GM21528 (cell line): ENCODE results near the gene C16orf74.

Experiments
- ATAC-seq: cut with Tn5 transposase; IDR thresholded peaks from one replicate; pipeline ENCODE4 v1.9.1; 2021; ENCODE audit warnings: mild to moderate bottlenecking, moderate library complexity; ENCODE audit not compliant: unreplicated experiment, low FRiP score

C16orf74 gene

DNA sequence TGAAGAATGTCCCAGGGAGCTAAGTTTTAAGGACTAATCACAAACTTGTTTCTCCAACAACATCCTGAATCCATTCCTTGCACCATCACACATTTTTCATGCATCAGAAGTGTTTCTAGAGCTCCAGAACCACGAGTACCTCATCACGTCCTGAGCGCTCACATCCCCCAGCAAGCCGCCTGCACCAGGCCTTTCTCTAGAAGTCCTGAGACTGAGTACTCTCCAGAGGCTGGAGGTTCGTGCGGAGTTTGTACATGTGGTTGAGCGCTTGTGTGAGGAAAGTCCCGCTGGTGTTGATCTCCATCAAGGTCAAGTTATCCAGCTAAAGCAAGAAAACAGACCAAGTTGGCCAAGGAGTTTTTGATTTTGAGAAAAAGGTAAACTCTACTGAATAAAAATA lies 72.9 kb downstream of the C16orf74 start:
- ATAC-seq, result no peak

DNA sequence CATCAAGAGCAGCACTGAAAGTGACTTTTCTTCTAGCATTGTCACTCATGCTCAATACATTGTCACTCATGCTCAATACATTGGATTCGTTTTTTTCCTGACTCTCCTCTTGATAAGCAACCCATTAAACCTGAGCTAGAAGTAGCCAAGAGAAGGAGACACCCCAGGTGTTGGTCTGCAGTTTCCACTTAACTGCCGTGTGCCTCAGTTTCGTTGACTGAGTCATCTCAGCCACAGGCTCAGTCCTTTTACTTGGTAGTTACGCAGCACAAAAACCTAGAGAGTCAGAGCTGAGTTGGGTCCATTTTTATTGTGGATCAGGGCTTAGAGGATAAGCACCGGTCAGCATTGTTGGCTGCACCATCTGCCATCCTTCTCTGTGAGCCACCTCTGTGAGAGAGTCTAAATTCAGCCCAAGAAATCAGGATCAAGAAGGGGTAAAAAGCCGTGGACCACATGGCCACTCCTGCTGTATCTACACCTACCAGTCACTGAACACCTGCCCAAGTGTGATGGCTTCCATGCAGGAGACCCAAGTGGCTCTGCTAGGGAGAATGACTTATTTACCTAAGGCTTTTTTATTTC lies 73.4 kb downstream of the C16orf74 start:
- ATAC-seq, result no peak

DNA sequence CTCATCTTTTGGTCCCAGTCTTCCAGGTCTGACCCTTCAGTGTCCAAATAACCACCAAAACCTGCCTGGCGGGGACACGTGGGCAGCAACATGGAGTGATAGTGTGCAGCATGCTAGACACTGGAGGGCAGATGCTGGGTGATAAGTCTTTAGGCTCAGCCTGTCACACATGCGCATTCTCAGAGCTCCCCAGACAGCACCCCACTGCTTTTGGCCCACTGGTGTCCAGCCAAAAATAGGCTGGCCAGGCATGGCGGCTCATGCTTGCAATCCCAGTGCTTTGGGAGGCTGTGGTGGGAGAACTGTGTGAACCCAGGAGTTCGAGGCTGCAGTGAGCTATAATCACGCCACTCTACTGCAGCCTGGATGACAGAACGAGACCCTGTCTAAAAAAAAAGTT lies 74.4 kb downstream of the C16orf74 start:
- no peak for ATAC-seq

DNA sequence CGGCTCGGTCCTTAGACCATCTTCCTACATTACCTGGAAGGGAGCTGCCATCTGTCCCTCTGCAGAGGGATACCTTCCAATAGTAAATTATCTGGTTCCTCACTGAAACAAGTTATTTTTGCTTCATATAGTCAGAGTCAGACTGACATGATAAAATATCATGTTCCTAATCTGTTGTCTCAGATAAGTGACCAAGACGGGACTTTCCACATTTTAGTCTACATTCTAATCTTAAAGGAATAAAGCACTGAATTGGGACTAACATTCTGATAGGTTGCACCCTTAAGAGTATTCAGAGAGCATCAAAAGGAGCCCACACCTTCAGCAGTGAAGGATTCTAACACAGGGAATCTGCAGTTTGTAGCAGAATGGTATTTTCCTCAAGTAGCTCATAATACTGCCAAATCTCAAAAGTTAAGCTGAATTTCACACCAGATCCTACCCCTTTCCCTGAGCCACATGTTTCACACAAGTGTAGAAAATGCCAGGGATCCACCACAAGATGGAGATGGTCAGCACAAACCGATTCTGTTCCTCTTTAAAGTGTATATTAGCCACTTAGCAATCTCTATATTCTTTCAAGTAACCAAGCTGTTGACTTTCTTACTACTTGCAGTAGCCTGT lies 75.5 kb downstream of the C16orf74 start:
- ATAC-seq, result no peak

DNA sequence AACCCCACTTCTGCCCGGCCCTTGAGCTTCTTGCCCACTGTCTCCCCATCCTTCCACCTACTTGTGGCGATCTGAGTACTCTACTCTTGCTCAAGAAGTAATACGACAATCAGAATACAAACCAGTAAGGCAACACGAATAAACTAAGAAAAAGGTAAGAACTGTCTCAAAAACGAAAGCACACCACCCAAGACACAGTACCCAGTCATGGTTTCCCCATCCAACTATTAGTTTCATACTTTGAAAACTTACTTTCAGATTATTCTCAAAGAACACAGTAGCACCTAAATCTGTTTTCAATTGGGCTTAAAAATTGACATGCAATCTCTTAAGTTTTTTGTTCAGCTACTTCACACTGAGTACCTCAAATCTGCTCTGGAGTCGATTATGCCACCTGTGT lies 76.1 kb downstream of the C16orf74 start:
- no peak for ATAC-seq

DNA sequence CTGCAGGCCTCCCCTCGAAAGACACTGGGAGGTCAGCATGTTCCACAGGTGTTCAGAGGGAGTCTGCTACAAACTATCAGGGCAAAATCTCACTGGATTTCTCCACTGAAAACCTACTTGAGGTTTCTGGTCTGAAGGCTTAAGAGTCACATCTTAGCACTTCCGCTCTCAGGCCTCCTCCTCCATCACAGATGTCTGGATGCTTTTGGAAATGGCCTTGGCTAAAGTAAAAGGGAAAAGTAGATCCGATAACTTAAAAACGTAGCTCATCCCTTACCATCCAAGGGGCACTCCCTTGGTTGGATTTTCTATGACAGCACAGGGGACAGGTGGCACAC lies 76.5 kb downstream of the C16orf74 start:
- no peak for ATAC-seq

DNA sequence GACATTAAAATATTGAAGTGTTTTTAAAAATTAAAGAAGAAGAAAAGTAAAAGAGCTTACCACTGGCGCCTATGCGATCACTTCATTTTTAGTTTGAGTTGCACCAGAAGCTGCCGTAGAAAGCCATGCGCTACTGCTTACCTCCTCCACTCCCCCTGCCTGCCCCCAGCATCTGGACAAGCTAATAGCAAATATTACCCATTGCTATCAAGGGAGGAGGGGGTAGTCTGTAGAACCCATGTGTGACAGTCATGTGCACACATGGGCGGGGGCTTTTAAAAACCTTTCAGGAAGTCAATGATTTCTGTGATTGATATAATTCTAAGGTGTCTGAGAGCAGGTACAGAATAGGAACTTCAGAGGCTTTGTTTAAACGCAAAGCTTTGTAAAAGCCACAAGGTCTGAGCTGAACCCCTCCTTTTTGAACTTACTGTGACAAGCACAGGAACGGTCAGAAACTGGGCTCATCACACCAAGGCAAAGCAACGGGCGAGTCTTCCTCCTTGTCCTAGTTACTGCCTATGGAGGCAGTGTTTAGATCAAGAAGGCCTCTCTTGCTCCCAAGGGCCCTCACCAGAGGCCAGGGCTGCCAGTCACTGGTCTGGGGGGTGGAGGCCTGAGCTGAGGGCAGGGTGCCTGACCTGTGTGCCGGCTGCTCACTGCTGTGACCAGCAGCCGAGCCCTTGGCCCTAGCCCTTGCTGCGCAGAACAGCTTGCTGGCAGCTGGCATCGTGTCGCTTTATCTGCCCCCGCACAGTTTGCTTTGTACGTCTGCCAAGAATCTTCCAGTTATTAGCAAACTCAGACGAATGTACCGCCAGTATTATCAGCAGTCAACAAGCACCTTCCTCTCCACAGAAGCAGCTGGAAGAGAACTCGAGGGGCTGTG lies 77.1 kb downstream of the C16orf74 start:
- no peak for ATAC-seq

DNA sequence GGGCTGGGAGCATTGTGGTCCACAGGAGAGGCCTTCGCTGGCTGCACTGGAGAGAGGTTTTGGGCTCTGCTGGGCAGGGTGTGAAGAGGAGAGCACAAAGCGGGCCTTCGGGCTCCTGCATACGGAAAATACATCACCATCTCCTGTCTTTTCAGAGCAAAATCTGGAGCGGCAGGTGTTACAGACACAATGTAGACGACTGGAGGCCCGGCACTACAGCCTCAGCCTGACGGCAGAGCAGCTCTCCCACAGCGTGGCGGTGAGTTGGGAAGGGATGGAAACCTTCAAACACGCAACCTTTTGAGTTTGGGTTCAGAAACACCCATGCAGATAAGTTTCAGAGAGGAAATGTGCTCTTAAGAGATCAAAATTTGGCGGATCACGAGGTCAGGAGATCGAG lies 80.1 kb downstream of the C16orf74 start:
- ATAC-seq, result no peak

DNA sequence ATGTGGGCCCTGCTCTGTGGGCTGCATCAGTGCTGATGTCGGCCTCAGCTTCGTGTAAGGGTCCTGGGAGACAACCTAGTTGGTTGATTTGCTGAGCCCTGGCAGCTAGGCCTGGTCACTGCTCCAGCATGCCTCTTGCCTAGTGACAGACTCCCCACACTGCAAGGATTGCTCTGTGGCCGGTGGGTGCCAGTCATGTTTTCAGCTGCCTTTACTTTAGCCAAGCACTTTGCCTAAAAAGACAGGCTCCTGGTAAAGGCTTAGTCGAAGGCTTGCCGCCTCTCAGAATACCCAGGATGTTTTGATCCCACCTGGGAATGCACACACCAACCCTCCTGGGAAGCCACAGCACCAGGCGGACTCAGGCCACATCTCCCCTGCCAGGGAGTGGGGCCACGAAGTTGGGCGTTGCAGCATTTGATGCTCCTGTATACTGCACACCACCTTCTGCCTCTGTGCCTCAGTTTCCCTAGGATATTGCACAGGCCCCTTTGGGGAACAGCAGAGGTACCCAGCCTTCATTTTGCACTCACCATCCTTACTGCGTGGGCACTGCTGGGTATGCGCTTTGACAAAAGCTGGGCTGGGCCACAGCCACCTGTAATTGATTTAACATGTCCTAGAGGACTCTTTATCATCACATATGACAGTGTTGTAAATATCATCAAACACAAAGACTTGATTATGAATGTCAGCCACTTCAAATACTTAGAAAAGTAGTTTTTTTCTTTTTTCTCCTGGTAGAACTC lies 82.0 kb downstream of the C16orf74 start:
- ATAC-seq, result no peak

DNA sequence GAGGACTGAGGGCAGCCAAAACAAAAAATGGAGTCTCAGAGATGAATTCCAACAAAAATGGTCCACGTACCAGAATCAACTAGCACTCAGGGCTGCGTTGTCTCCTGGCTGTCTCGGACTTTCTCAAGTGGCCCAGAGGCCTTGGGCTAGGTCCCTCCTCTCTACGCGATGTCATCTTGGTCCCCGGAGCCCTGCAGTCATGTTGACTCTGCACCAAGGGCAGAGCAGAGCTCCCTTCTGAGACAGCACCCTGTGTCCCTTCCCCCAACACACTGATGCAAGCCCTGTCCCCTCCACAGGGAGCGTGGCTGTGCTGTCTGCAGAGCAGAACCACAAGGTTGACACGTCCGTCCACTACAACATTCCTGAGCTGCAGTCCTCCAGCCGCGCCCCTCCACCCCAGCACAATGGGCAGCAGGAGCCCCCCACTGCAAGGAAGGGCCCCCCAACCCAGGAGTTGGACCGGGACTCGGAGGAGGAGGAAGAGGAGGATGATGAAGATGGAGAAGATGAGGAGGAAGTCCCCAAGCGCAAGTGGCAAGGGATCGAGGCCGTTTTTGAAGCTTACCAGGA lies 83.0 kb downstream of the C16orf74 start:
- ATAC-seq, result no peak

DNA sequence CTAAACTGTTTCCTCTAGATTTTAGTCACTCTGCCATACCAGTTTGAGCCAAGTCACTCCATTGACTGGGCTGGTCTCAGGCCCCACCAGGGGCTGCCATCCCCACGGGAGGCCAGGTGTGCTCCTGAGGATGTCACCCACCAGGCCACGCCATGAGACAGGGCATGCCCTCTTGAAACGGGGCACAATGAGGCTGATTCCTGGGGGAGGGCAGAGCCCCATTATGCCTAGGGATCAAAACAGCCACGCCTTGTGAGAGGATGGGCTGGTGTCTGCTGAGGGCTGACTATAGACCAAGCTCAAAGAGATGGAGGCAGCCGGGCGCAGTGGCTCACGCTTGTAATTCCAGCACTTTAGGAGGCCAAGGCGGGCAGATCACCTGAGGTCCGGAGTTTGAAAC lies 83.6 kb downstream of the C16orf74 start:
- no peak for ATAC-seq

DNA sequence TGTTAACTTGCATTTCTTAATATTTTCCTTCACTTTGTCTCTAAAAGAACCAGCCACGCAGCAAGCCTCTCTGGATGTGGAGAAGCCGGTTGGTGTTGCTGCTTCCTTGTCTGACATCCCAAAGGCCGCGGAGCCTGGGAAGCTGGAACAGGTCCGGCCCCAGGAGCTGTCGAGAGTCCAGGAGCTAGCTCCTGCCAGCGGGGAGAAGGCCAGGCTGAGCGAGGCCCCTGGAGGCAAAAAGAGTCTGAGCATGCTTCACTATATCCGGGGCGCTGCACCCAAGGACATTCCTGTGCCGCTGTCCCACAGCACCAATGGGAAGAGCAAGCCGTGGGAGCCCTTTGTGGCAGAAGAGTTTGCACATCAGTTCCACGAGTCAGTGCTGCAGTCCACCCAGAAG lies 85.0 kb downstream of the C16orf74 start:
- ATAC-seq, result no peak

DNA sequence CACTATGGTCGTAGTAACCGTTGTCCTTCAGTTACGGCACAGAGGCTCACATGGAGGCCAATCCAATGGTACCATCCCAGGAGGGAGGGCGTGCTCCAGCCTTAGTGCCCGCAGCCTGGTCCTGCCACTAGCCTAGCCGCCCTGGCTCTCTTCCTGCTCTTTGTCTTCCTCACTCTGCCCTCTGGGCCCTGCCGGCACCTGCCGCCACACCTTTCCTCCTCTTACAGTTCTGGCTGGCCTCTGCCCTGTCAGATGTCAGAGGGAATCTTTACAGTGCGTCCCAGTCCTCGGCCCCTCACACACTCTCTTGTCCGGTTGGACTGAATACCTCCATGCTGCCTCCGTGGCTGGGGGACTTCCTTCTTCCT lies 85.5 kb downstream of the C16orf74 start:
- no peak for ATAC-seq

DNA sequence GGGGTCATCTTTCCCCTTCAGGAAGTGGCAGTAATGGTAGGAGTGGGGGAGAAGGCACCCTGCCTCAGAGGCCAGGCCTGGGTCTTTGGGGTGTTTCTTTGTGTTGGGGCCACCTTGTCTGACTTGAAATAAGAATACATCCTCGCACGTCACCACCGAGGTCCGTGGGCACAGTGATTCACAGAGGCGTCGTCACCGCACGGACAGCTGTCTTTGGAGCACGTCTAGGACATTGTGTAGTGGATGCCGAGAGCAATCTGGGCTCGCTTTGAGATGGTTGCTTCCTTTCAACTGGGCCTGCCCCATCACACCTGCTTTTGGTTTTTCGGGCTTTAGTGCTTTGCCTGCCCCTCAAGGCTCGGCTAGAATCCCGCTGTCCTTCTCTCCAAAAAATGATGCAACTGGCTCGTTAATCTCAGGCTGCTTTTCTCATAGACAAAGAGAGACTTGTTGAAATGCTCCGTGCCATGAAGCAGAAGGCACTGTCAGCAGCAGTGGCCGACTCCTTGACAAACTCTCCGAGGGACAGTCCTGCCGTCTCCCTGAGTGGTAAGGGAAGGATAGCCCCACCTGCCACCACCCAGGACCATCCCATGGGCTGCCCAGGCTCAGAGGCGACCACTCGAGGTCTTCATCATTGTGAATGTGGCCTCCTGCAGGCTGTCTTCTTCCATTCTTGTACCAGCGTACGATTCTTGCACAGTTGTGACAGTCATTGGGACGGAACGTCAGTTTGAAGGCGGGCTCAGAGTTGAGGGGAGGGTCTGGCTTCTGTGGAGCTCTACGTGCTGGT lies 86.1 kb downstream of the C16orf74 start:
- no peak for ATAC-seq

DNA sequence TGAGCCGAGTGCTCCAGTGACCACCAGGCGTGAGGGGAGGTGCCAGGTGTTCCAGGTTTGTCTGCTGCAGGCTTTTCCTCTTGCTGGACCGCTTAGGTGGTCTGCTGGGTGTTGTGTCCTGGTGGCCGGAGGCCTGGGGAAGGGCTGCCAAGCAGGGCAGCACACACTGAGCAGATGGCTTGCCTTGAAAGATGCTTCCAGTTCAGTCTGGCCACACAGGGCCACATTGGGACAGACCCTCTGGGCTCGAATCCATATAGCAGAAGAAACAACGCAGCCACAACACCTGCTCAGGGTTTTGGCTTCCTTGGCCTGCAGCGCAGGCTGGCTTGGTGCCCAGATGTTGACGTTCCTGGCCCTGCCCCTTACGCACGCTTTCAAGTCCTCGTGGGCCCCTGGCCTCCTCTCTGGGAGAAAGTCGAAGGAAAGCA lies 87.0 kb downstream of the C16orf74 start:
- no peak for ATAC-seq

DNA sequence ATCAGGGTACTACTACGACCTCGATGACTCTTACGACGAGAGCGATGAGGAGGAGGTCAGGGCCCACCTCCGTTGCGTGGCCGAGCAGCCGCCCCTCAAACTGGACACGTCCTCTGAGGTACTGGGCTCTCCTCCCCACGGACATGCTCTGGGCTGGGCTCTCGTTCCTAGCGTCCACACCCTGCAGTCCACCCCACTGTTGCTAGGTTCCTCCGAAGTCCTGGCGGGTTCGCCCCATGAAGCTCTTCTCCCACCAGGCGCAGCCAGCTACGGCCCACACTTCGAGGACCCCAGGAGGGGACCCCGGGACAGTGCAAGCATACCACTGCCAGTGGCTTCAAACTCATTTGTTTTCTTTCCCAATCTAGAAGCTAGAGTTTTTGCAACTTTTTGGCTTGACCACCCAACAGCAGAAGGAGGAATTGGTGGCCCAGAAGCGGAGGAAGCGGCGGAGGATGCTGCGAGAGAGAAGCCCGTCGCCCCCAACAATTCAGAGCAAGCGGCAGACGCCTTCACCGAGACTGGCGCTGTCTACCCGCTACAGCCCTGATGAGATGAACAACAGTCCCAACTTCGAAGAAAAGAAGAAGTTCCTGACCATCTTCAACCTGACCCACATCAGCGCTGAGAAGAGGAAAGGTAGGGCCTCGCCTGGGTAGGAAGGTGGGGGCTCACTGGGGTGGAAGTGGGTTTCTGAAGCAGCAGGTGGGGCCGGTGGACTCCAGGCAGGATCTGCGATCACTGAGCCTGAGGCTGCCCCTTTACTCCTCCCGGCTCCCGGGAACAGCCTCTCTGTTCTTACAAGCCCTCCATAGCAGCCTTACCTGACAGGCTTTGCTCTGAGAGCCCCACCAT lies 87.7 kb downstream of the C16orf74 start:
- ATAC-seq, result no peak

DNA sequence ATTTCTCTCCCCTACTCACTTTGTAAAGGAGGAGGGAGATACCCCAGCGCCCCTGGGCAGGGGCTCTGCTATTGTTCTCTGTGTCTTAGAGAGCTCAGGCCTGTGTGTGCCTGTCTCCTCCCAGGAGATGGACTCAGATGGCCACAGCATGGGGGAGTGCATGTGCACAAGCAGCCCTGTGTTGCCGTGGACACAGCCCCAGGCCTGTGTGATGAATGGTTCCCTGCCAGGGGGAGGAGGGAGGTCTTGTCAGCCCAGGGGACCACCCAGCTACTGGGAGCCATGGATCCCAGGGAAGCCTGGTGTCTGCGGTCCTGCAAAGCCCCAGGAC lies 88.4 kb downstream of the C16orf74 start:
- ATAC-seq, result no peak

DNA sequence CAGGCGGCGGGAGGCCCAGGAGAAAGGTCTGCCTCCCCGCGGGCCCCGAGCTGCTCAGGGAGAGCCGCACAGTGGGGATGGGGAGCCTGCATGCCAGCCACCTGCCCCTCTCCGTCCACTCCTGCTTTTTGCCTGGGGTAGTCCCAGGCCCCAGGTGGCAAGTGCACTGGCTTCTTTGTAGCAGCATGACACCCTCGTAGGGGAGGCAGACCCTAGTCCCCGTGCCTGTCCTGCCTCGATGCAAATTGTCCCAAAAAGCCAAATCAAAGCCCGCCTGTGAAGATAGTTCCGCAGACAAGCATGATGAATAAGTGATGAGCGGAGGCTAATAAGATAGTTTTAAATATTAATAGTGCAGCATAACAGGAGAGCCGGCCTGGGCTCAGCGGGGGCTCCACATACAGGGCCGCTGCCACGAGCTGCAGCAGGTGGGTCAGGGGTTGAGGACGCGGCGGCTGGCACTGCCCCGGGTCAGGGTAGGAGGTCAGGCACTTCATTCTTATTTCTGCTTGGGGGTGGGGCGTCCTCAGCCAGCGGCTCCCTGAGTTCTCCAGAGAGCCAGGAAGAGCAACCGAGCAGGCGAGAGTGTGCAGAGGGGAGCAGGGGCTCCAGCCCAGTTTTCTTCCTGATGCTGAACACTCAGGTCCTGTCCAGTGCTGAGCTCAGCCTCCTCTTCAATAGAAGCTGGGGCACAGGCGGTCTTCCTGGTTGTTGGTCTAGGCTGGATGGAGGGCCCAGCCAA lies 89.0 kb downstream of the C16orf74 start:
- ATAC-seq, result no peak
